ENCODE data around the gene CDH18. TPM values are rescaled to one million over a fixed set of nuclear protein-coding genes. Genes with fewer than 3 reads are reported as not detected.

CDH18 gene
- total and polyA plus RNA-seq, 2 experiments from 2014 or later = 0.22 TPM; not detected in 1

DNA sequence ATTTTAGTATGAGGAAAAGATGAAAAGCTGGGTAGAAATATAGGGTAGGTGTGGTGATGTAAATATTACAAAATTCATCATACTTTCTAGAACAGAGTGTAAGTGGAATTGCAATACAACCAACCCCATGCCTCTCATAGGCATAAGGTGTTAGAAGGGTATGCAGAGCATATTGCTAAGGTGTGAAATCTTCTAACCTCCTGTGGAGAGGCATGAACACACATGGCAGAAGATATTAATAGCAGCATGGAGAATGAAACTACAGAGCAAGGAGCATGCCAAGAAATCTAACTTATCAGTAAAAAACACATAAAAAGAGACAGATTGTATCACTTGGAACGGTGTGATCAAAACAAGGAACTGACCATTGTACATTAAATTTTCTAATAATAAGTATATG lies 441.5 kb downstream of the CDH18 start:
- Histone ChIP-seq H3K79me2 (ENCODE audit: insufficient read depth) (no peaks in the 10 kb centered on the region), H3K4me2 (ENCODE audit: unreplicated experiment) (no peak overlapping the region)

DNA sequence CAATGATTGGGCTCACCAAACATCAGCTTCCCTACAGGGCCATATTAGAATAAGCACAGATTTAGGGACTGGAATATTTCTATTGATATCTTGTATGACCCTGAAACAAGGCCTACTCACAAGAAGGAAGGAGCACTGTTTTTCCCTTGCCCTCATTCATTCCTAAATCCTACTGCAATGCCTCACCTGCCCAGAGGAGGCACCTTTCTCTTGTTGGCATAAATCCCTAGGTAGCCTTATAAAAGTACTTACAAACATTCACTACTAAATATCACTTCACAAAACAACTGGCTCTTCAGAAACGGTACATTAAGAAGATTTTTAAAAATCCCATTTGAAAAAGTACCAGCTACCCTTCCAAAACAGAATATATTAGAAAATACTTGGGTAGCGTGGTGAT lies 449.4 kb downstream of the CDH18 start:
- no peaks in the 10 kb centered on the region for H4K20me1 ChIP-seq (ENCODE audit: insufficient read depth)
- no peaks in the 10 kb centered on the region for H3K36me3 ChIP-seq (ENCODE audit: low read depth)
- no peaks in the 10 kb centered on the region for H3K9me3 ChIP-seq (ENCODE audit: low read depth)
- no peak overlapping the region for H3K4me3 ChIP-seq
- 16 to 21% methylated on average over 2 of the region's 2 CpGs for WGBS, 2 experiments (ENCODE audit: low coverage in 1 of 2, low lambda C conversion rate in 2 of 2, missing lambda C conversion rate in 2 of 2)
- H3K27ac ChIP-seq = no peak overlapping the region
- DNase-seq = no peak
- no peaks in the 10 kb centered on the region for H3K9me2 ChIP-seq (ENCODE audit: insufficient read depth)
- H3K27me3 ChIP-seq (replicated peaks; ENCODE audit: insufficient read depth) = no peaks in the 10 kb centered on the region
- H3K4me2 ChIP-seq (ENCODE audit: unreplicated experiment) = no peak overlapping the region
- no peak overlapping the region for H2AFZ ChIP-seq
- H3F3A ChIP-seq (ENCODE audit: insufficient read depth) = no peaks in the 10 kb centered on the region
- H3K79me2 ChIP-seq (ENCODE audit: insufficient read depth) = no peaks in the 10 kb centered on the region
- in situ Hi-C loops (cut with MboI) = no loop called here
- no peak for TF ChIP-seq EZH2phosphoT487 (IDR thresholded peaks at IDR 0.05; ENCODE audit: insufficient read depth, low read depth)
- TF ChIP-seq EZH2 (IDR thresholded peaks at IDR 0.05; ENCODE audit: insufficient read depth, poor library complexity, severe bottlenecking) = no peak
- no peaks in the 10 kb centered on the region for H3K4me1 ChIP-seq (ENCODE audit: insufficient read depth)
- no peak overlapping the region for H3K9ac ChIP-seq

More for the DNA sequence above, 441.5 kb downstream of the CDH18 start:
- Histone ChIP-seq H3K9me3 (ENCODE audit: low read depth) (no peaks in the 10 kb centered on the region), H4K20me1 (ENCODE audit: insufficient read depth) (no peaks in the 10 kb centered on the region), H3K4me3 (no peak overlapping the region), H3K9me2 (ENCODE audit: insufficient read depth) (no peaks in the 10 kb centered on the region), H3F3A (ENCODE audit: insufficient read depth) (no peaks in the 10 kb centered on the region), H2AFZ (no peak overlapping the region), H3K27ac (no peak overlapping the region), H3K9ac (no peak overlapping the region), H3K27me3 (replicated peaks; ENCODE audit: insufficient read depth) (no peaks in the 10 kb centered on the region), H3K4me1 (ENCODE audit: insufficient read depth) (no peaks in the 10 kb centered on the region), H3K36me3 (ENCODE audit: low read depth) (no peaks in the 10 kb centered on the region)
- in situ Hi-C loops (cut with MboI) = no loop called here
- 12 to 14% methylated on average over 1 of the region's 1 CpG for WGBS, 2 experiments (ENCODE audit: low coverage in 1 of 2, low lambda C conversion rate in 2 of 2, missing lambda C conversion rate in 2 of 2)
- no peak for DNase-seq
- no peak for TF ChIP-seq EZH2phosphoT487 (IDR thresholded peaks at IDR 0.05; ENCODE audit: insufficient read depth, low read depth)
- no peak for TF ChIP-seq EZH2 (IDR thresholded peaks at IDR 0.05; ENCODE audit: insufficient read depth, poor library complexity, severe bottlenecking)

DNA sequence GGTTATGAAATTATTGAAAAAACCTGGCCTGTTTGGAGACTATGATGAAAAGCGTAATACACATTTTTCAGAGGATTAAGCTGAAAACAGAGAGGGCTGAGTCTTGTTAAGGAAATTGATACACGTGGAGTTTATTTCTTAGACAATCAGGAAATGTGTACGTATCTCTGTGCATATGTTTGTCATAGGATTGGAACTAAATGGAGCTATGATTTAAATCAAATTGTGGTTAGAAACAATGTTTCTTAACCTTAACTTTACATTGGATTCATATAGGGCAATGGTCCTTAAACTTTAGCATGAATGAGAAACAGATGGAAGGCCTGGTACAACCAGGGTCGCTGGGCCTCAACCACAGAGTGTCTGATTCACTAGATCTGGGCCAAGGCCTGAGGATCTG lies 451.6 kb downstream of the CDH18 start:
- Histone ChIP-seq H3K79me2 (ENCODE audit: insufficient read depth) (no peaks in the 10 kb centered on the region), H3K9me2 (ENCODE audit: insufficient read depth) (no peaks in the 10 kb centered on the region), H3K4me1 (ENCODE audit: insufficient read depth) (no peaks in the 10 kb centered on the region), H3F3A (ENCODE audit: insufficient read depth) (no peaks in the 10 kb centered on the region), H2AFZ (no peak overlapping the region), H3K27me3 (replicated peaks; ENCODE audit: insufficient read depth) (no peaks in the 10 kb centered on the region), H3K36me3 (ENCODE audit: low read depth) (no peaks in the 10 kb centered on the region), H3K27ac (no peak overlapping the region), H4K20me1 (ENCODE audit: insufficient read depth) (no peaks in the 10 kb centered on the region), H3K4me3 (no peak overlapping the region), H3K9me3 (ENCODE audit: low read depth) (no peaks in the 10 kb centered on the region), H3K9ac (no peak overlapping the region), H3K4me2 (ENCODE audit: unreplicated experiment) (no peak overlapping the region)
- no peak for DNase-seq
- in situ Hi-C loops (cut with MboI) = no loop called here
- TF ChIP-seq EZH2 (IDR thresholded peaks at IDR 0.05; ENCODE audit: insufficient read depth, poor library complexity, severe bottlenecking) = no peak
- no peak for TF ChIP-seq EZH2phosphoT487 (IDR thresholded peaks at IDR 0.05; ENCODE audit: insufficient read depth, low read depth)
- 1 to 4% methylated on average over 4 of the region's 4 CpGs for WGBS, 2 experiments (ENCODE audit: low coverage in 1 of 2, low lambda C conversion rate in 2 of 2, missing lambda C conversion rate in 2 of 2)

DNA sequence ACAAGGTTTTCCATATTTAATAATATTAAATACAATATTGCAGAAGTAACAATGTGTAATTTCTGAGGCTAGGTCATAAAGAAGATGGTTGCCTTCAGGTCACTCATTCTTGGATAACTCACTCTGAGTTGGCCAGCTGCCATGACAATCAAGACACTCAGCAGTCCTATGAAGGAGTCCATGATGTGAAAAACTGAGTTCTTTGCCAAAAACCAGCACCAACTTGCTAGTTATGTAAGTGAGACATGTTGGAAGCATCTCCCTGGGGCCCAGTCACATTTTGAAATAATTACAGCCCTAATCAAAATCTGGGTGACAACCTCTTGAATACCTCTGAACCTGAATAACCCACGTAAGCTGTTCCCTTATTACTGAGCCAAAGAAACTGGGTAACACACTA lies 453.2 kb downstream of the CDH18 start:
- Histone ChIP-seq H3K9ac (no peak overlapping the region), H3K79me2 (ENCODE audit: insufficient read depth) (no peaks in the 10 kb centered on the region), H3K36me3 (ENCODE audit: low read depth) (no peaks in the 10 kb centered on the region), H3K27ac (no peak overlapping the region), H3K27me3 (replicated peaks; ENCODE audit: insufficient read depth) (no peaks in the 10 kb centered on the region), H3K4me3 (no peak overlapping the region), H3K4me2 (ENCODE audit: unreplicated experiment) (no peak overlapping the region), H3K4me1 (ENCODE audit: insufficient read depth) (no peaks in the 10 kb centered on the region), H3K9me3 (ENCODE audit: low read depth) (no peaks in the 10 kb centered on the region), H3K9me2 (ENCODE audit: insufficient read depth) (no peaks in the 10 kb centered on the region), H2AFZ (no peak overlapping the region), H4K20me1 (ENCODE audit: insufficient read depth) (no peaks in the 10 kb centered on the region), H3F3A (ENCODE audit: insufficient read depth) (no peaks in the 10 kb centered on the region)
- no peak for DNase-seq
- TF ChIP-seq EZH2 (IDR thresholded peaks at IDR 0.05; ENCODE audit: insufficient read depth, poor library complexity, severe bottlenecking) (no peak), EZH2phosphoT487 (IDR thresholded peaks at IDR 0.05; ENCODE audit: insufficient read depth, low read depth) (no peak)
- 18 to 26% methylated on average over 1 of the region's 1 CpG for WGBS, 2 experiments (ENCODE audit: low coverage in 1 of 2, low lambda C conversion rate in 2 of 2, missing lambda C conversion rate in 2 of 2)
- in situ Hi-C loops (cut with MboI) = no loop called here

DNA sequence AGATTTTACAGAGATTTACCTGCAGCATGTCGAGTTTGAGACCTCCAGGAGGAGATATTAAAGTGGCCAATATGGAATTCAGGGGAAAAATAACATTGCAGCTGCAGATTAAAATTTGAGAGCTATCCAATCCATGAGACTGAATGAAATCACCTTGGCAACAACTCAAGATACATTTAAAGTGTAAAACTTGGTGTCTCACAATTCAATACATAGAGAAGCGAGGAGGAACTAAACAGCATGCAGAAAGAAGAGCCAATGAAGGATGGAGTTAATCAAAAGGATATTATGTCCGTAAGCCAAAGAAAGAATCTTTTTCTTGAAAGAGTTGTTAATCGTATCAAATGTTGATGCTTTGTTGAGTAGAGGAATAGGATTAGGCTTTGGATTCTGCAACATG lies 455.1 kb downstream of the CDH18 start:
- no peak overlapping the region for H3K4me2 ChIP-seq (ENCODE audit: unreplicated experiment)
- H3K9me3 ChIP-seq (ENCODE audit: low read depth) = no peaks in the 10 kb centered on the region
- H3F3A ChIP-seq (ENCODE audit: insufficient read depth) = no peaks in the 10 kb centered on the region
- 11% methylated on average over 4 of the region's 4 CpGs for WGBS, 2 experiments (ENCODE audit: low coverage in 1 of 2, low lambda C conversion rate in 2 of 2, missing lambda C conversion rate in 2 of 2)
- in situ Hi-C loops (cut with MboI) = no loop called here
- DNase-seq = no peak
- no peaks in the 10 kb centered on the region for H3K36me3 ChIP-seq (ENCODE audit: low read depth)
- TF ChIP-seq EZH2phosphoT487 (IDR thresholded peaks at IDR 0.05; ENCODE audit: insufficient read depth, low read depth) = no peak
- TF ChIP-seq EZH2 (IDR thresholded peaks at IDR 0.05; ENCODE audit: insufficient read depth, poor library complexity, severe bottlenecking) = no peak
- no peak overlapping the region for H3K9ac ChIP-seq
- H4K20me1 ChIP-seq (ENCODE audit: insufficient read depth) = no peaks in the 10 kb centered on the region
- no peaks in the 10 kb centered on the region for H3K79me2 ChIP-seq (ENCODE audit: insufficient read depth)
- no peaks in the 10 kb centered on the region for H3K9me2 ChIP-seq (ENCODE audit: insufficient read depth)
- H2AFZ ChIP-seq = no peak overlapping the region
- H3K27me3 ChIP-seq (replicated peaks; ENCODE audit: insufficient read depth) = no peaks in the 10 kb centered on the region
- H3K4me1 ChIP-seq (ENCODE audit: insufficient read depth) = no peaks in the 10 kb centered on the region
- no peak overlapping the region for H3K27ac ChIP-seq
- no peak overlapping the region for H3K4me3 ChIP-seq

All from GM23248 (cell line).